ENCODE measurements around the gene CHRDL1.
"Not testable (repeated sequence)": the region's sequence is repeated elsewhere in the genome, so short reads cannot be mapped to it uniquely, and the experiment has no call there.

CHRDL1 gene

DNA sequence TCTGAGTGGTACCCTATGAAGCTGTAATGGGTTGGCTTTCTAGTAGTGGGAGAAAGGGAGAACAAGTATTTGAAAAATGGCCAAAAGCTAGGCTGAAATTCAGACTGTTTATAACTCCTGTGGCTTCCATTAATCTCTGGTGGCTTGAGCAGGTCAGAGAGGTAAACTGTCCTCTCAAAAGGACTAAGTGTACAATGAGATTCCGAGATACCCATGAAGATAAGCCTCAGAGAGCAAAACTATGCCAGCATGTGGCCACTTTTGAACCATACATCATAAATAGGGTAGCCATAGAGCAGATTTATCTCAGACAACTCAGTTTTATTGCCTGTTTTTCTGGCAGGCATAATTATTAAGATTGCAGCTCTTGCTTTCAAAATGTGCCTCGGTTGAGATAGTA, 89.2 kb downstream of the CHRDL1 start:
- Mint-ChIP-seq H3K4me3 (no peak overlapping the region), H3K27ac (no peak overlapping the region), H3K4me1 (no peaks in the 10 kb centered on the region), H3K9me3 (no peaks in the 10 kb centered on the region), H3K36me3 (no peaks in the 10 kb centered on the region)
- DNase-seq (ENCODE audit: low spot score in 2 of 2): no peak
- no peak for ATAC-seq

GRCh38 chrX:110703641-110704040, 92.0 kb downstream of the CHRDL1 start:
- ATAC-seq (no peak), DNase-seq (ENCODE audit: low spot score in 2 of 2) (no peak)
- H3K36me3 Mint-ChIP-seq: no peaks in the 10 kb centered on the region
- H3K4me3 Mint-ChIP-seq: no peak overlapping the region
- H3K27ac Mint-ChIP-seq: no peak overlapping the region
- no peaks in the 10 kb centered on the region for H3K9me3 Mint-ChIP-seq
- no peaks in the 10 kb centered on the region for H3K4me1 Mint-ChIP-seq

DNA sequence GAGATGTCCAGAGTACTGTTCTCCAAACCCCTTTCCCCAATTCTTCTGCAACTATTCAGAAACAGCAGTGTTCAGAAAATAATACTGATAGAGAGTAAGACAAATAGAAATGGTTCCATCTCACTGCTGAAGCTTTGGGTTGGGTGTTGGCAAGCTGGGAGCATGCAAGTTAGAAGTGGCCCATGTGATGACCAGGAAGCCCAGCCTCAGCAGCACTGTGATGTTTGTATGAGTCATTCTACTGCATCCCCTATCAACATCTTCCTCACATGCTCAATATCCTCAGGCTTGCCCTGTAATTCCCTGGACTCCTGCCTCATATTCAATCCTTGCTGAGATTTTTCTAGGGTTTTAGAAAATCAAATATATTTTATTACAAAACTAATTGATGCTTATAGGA, 96.5 kb downstream of the CHRDL1 start:
- no peak for DNase-seq (ENCODE audit: low spot score in 2 of 2)
- H3K36me3 Mint-ChIP-seq: no peaks in the 10 kb centered on the region

DNA sequence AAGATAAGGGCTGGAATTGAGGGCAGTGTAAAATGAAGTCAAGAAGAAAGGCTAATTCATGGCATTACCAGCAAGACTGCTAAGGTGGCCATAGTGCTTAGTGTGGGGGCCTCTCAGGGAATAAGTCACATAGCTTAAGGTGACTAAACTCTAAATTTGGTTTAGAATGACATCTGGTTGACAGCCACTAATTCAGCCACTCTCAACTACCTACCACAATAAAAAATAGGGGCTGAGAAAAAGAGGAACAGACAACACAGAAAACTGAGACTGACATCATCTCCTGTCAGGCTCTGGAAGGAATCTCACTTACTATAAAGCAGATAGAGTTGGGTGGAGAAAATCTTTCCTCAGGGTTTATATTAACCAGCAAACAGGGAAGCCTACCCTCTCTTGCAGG, 96.9 kb downstream of the CHRDL1 start:
- Mint-ChIP-seq H3K9me3 (no peaks in the 10 kb centered on the region), H3K27ac (no peak overlapping the region), H3K36me3 (no peaks in the 10 kb centered on the region), H3K4me3 (no peak overlapping the region), H3K4me1 (no peaks in the 10 kb centered on the region)
- DNase-seq (ENCODE audit: low spot score in 2 of 2) (no peak), ATAC-seq (no peak)

More for the DNA sequence above, 96.5 kb downstream of the CHRDL1 start:
- H3K27ac Mint-ChIP-seq: no peak overlapping the region
- no peak overlapping the region for H3K4me3 Mint-ChIP-seq
- H3K4me1 Mint-ChIP-seq: no peaks in the 10 kb centered on the region
- ATAC-seq: no peak
- H3K9me3 Mint-ChIP-seq: no peaks in the 10 kb centered on the region

DNA sequence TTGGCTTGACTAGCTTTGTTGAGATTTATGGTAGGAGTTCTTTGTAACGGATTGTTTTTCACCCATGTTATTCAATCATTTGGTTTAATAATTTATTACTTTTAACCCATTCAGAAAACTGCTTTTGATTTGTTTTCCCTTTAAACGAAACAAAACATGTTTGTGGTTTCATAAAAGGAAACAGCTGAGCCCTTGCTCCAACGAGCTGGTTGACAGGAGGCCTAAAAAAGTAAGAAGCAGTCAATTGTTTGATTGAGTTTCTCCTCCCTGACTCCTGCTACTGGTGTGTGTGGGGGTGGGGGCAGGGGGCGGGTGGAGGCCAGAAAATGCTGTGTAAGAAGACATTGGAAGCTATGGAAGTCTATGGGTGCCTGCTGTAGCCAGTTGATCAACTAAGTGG, 102.8 kb downstream of the CHRDL1 start:
- H3K4me3 Mint-ChIP-seq: no peak overlapping the region
- ATAC-seq: no peak
- H3K9me3 Mint-ChIP-seq: no peaks in the 10 kb centered on the region
- DNase-seq (ENCODE audit: low spot score in 2 of 2): no peak
- no peak overlapping the region for H3K27ac Mint-ChIP-seq
- H3K36me3 Mint-ChIP-seq: no peaks in the 10 kb centered on the region
- no peaks in the 10 kb centered on the region for H3K4me1 Mint-ChIP-seq

DNA sequence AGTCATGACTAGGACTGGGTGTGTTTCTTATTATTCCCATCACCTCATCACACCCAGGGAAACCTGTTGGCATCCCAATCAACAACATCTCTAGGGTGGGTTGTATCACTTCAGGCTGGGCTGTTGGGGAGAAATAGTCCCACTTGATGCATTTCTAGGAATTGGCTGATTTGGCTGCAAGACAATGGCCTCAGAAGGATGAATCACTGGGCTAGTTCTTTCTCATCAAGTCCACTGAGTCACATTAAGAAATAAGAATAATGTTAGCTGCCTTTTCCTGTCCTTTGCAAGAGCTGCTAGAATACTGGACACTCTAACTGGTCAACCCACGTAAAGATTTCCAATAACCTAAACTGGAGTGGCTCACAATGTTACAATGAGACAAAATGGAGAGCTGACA, 104.2 kb downstream of the CHRDL1 start:
- no peaks in the 10 kb centered on the region for H3K9me3 Mint-ChIP-seq
- no peak for DNase-seq (ENCODE audit: low spot score in 2 of 2)
- no peaks in the 10 kb centered on the region for H3K4me1 Mint-ChIP-seq
- no peak overlapping the region for H3K27ac Mint-ChIP-seq
- no peak for ATAC-seq
- no peak overlapping the region for H3K4me3 Mint-ChIP-seq
- H3K36me3 Mint-ChIP-seq: no peaks in the 10 kb centered on the region

GRCh38 chrX:110684653-110685052, 111.0 kb downstream of the CHRDL1 start:
- Mint-ChIP-seq H3K27ac (no peak overlapping the region), H3K36me3 (no peaks in the 10 kb centered on the region), H3K4me1 (no peaks in the 10 kb centered on the region), H3K4me3 (no peak overlapping the region), H3K9me3 (no peaks in the 10 kb centered on the region)
- DNase-seq (ENCODE audit: low spot score in 2 of 2) (no peak), ATAC-seq (no peak)

GRCh38 chrX:110683925-110684324, 111.7 kb downstream of the CHRDL1 start:
- no peaks in the 10 kb centered on the region for H3K9me3 Mint-ChIP-seq
- H3K27ac Mint-ChIP-seq: no peak overlapping the region
- H3K4me1 Mint-ChIP-seq: no peaks in the 10 kb centered on the region
- no peaks in the 10 kb centered on the region for H3K36me3 Mint-ChIP-seq
- no peak for ATAC-seq
- no peak for DNase-seq (ENCODE audit: low spot score in 2 of 2)
- no peak overlapping the region for H3K4me3 Mint-ChIP-seq

DNA sequence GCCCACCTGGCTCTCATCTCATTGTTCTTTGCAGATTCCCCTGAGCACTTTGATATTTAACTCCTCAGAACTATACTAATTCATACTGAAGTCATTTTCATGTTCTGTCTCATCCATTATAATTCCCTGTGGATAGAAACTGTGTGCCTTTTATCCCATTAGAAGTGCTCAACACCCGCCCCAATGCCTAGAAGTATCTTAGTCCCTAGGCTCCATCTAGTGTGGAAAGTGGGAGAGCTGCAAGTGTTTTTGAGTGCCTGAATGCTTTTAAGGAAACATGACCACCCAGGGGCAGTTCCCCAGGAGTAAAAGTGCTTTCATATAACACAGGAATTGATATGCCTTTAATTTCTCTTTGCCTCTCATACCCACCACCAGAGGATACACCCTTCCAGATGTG, 117.0 kb downstream of the CHRDL1 start:
- Mint-ChIP-seq H3K4me1 (no peaks in the 10 kb centered on the region), H3K27ac (no peak overlapping the region), H3K9me3 (no peaks in the 10 kb centered on the region), H3K36me3 (no peaks in the 10 kb centered on the region), H3K4me3 (no peak overlapping the region)
- no peak for DNase-seq (ENCODE audit: low spot score in 2 of 2)
- ATAC-seq: no peak

- DNase-seq (ENCODE audit: low spot score in 2 of 2): no peak
- Mint-ChIP-seq H3K36me3 (no peaks in the 10 kb centered on the region), H3K4me1 (no peaks in the 10 kb centered on the region), H3K4me3 (no peak overlapping the region), H3K9me3 (no peaks in the 10 kb centered on the region), H3K27ac (no peak overlapping the region)
- ATAC-seq: no peak
Measured at GRCh38 chrX:110675886-110676285, 119.7 kb downstream of the CHRDL1 start.

DNA sequence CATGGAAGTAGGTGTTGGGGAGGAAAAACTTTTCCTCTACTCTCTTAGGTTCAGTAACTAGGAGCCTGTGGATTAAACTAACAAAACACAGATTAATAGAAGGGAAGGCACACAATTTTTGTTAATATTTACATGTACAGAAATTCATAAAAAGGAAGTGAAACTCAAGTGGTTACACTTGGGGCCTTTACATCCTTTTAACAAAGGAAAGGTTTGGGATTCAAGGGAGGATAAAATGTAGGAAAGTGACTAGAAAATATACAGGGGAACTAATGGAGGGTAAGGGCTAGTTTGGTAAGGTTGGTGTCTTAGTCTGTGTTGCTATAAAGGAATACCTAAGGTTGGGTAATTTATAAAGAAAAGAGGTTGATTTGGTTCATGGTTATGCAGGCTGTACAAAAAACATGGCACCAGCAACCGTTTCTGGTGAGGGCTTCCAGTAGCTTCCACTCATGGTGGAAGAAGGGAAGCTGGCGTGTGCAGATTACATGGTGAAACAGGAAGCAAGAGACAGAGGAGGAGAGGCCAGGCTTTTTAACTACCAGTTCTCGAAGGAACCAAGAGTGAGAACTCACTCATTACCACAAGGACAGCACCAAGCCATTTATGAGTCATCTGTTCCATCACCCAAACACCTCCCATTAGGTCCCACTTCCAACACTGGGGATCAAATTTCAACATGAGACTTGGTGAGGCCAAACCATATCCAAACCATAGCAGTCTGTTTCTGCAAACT, 124.4 kb downstream of the CHRDL1 start:
- Mint-ChIP-seq H3K9me3 (no peaks in the 10 kb centered on the region), H3K36me3 (no peaks in the 10 kb centered on the region), H3K27ac (no peak overlapping the region), H3K4me3 (no peak overlapping the region), H3K4me1 (no peaks in the 10 kb centered on the region)
- ATAC-seq: no peak
- DNase-seq (ENCODE audit: low spot score in 2 of 2): no peak

GRCh38 chrX:110669572-110669971, 126.0 kb downstream of the CHRDL1 start:
- Mint-ChIP-seq H3K36me3 (no peaks in the 10 kb centered on the region), H3K27ac (no peak overlapping the region), H3K4me1 (no peaks in the 10 kb centered on the region), H3K9me3 (no peaks in the 10 kb centered on the region), H3K4me3 (no peak overlapping the region)
- ATAC-seq (no peak), DNase-seq (ENCODE audit: low spot score in 2 of 2) (no peak)

DNA sequence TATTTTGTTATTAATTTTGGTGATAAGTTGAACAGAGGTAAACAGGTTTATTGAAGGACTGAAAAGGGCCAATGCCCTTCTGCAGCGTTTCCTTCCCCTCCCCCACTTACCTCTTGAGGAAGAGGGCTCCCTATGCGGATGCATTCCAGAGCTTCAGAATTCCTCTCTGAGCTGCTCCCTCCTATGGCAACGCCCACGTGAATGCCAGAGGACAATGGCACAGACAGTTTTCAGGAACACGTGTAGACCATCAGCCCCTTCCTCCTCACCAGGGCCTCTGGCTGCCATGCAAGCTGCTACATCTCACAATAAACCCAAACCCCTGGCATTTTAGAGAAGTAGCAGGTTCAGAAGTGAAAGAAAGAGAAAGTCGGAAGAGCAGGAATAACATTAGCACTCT, 127.9 kb downstream of the CHRDL1 start:
- Mint-ChIP-seq H3K9me3 (no peaks in the 10 kb centered on the region), H3K4me3 (no peak overlapping the region), H3K36me3 (no peaks in the 10 kb centered on the region), H3K4me1 (no peaks in the 10 kb centered on the region), H3K27ac (no peak overlapping the region)
- ATAC-seq (no peak), DNase-seq (ENCODE audit: low spot score in 2 of 2) (no peak)

DNA sequence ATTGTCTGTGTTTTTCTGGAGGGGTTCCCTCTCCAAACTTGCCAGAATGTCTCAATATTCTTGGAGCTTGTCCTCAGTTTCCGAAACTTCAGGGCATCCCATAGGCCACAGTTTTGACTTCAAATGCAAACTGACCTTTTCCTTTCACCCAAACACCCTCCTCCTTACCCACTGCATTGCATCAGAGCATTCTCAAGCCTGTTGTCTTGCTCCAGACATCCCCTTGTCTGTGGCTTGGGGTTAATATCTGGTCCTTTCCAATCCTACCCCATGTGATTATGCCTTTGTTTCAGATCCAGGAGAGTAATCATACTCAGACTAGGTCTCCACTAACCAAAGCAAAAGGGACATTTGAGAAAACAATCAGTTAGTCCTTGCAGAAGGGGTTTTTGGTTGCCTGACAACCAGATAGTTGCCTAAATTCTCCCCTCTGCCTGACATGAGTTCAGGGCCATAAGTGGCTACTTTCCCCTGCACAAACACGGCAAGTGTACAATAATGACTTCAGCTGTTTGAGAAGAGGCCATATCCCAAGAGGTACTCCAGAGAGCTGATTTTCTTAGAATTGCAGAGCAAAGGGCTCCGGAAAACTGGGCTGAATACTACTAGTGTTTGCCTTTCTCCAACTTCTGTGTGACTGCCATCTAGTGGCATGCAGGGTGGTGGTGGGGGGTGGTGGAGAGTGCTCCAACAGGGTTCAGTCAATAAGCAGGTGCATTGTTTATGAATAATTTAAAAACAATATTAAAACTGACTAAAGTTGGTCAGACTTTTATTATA, 130.2 kb downstream of the CHRDL1 start:
- DNase-seq (ENCODE audit: low spot score in 2 of 2): no peak
- Mint-ChIP-seq H3K4me1 (no peaks in the 10 kb centered on the region), H3K4me3 (no peak overlapping the region), H3K9me3 (no peaks in the 10 kb centered on the region), H3K36me3 (no peaks in the 10 kb centered on the region), H3K27ac (no peak overlapping the region)
- ATAC-seq: no peak

DNA sequence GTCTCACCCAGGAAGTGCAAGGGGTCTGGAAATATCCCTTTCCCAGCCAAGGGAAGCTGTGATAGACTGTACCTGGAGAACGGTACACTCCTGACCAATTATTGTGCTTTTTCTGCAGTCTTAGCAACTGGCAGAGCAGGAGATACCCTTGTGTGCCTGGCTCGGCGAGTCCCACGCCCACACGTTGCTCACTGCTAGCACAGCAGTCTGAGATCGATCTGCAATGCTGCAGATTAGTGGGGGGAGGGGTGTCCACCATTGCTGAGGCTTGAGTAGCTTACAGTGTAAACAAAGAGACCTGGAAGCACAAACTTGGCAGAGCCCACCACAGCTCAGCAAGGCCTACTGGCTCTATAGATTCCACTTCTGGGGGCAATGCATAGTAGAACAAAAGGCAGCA, 138.5 kb downstream of the CHRDL1 start:
- ATAC-seq (no peak), DNase-seq (ENCODE audit: low spot score in 2 of 2) (no peak)
- no peak overlapping the region for H3K4me3 Mint-ChIP-seq
- H3K36me3 Mint-ChIP-seq: no peaks in the 10 kb centered on the region
- H3K4me1 Mint-ChIP-seq: no peaks in the 10 kb centered on the region
- H3K9me3 Mint-ChIP-seq: no peaks in the 10 kb centered on the region
- H3K27ac Mint-ChIP-seq: no peak overlapping the region

DNA sequence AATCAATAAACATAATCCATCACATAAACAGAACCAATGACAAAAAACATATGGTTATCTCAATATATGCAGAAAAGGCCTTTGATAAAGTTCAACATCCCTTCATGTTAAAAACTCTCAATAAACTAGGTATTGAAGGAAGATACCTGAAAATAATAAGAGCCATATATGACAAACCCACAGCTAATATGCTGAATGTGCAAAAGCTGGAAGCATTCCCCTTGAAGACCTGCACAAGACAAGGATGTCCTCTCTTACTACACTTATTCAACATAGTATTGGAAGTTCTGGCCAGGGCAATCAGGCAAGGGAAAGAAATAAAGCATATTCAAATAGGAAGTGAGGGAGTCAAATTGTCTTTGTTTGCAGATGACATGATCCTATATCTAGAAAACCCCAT, 141.3 kb downstream of the CHRDL1 start:
- not testable (repeated sequence) for H3K4me1 Mint-ChIP-seq; ATAC-seq; H3K36me3 Mint-ChIP-seq; H3K4me3 Mint-ChIP-seq; H3K9me3 Mint-ChIP-seq; H3K27ac Mint-ChIP-seq; DNase-seq (ENCODE audit: low spot score in 2 of 2)
